ENCODE results near the gene MCM5.
"Not testable (repeated sequence)": the region's sequence is repeated elsewhere in the genome, so short reads cannot be mapped to it uniquely, and the experiment has no call there.

The MCM5 gene

DNA sequence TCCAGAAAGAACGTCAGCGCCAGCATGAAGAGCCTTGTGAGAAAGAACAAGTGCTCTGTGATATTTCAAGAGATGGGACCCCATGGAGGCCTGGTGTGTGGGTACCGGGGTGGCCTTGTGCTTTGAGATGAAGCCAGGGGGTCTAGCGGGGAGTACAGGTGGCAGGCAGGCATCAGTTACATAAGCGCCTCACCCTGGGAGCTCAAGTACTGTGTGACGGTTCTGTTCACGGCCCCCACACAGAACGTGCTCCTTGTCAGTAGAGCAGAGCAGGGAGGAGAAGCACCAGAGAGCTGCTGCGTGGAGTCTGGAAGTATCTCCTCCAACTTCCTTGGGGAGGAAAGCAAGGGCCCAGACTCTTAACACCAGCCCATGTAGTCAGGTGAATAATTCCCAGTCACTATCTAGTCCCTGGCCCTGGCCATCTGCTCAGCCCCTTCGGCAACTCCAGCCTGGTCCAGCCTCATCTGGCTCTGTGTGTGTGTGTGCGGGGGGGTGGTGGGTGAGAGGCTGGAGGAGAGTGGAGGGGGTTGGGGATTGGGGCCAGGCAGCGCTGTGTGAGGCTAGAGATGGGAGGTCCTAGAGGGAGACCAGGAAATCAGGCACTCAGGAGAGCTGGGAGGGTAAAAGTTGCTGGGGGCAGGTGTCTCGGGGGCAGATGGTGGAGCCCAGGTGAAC lies 32.4 kb downstream of the MCM5 start:
- no peak for DNase-seq (ENCODE audit: low spot score)

DNA sequence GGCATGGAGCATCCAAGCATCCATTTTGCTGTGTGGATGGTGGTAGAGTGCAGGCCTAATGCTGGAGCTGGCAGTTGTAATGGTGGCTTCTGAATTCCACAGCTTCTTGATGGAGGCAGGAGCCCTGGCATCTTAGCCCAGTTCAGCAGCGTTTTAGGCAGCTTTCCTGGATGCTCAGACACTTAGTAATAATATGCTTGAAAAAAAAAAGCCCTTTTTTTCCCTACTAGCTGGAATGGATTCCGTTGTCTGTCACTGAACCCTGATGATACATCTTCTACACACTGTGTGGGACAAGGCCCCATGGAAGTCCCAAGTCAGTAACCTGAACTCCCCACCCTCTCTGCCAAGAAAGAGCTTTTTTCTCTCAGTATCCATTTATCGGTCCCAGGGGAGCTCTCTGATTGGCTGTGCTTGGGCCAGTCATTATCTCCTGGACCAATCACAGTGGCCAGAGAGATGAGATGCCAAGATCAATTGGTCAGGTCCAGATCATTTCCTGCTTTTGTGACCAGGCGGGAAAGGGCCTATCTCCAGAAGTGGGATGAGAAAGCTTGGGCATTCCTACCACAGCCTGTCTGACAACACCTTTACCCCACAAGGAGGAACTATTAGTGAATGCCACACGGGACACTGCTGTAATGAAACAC lies 34.2 kb downstream of the MCM5 start:
- DNase-seq (ENCODE audit: low spot score): no peak

GRCh38 chr22:35435201-35435740 lies 35.3 kb downstream of the MCM5 start:
- DNase-seq (ENCODE audit: low spot score): no peak

DNA sequence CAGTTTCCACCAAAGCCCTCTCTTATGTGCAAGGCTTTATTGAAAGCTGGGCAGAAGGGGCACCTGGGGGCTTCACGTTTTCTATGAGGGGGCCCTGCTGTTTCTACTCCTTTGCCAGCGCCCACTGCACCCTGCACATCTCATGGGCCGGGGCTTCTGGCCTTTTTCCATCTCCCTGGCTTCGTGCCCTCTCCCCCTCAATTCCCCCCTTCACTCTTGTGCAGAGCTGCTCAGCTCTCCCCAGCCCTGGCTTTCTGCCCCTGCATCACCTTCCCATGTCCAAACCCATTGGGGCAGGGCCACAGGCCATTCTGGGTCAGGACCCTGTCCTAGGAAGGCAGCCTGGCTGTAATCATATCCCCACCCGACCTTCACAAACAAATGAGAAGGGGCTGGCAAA lies 36.5 kb downstream of the MCM5 start:
- no peak for DNase-seq (ENCODE audit: low spot score)

DNA sequence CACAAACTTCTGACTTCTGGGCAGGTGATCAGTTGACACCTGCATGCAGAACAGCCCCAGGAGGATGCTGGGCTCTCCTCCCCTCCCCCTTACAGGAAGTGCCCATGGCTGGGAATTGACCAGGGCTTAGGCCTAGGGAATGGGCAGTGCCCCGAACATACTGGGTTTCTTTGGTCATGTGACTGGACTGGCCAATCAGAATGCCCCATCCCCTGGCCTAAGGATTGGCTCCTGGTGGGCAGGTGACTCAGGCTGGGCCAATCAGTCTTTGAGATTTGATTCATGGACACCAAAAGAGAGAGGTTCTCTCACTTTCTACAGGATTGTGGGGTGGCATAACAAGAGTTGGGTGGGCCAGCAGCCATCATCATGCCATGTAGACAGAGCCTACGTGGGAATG lies 37.1 kb downstream of the MCM5 start:
- no peak for DNase-seq (ENCODE audit: low spot score)

- not testable (repeated sequence) for DNase-seq (ENCODE audit: low spot score)
Measured at GRCh38 chr22:35438673-35439364, 38.9 kb downstream of the MCM5 start.

GRCh38 chr22:35439365-35439717 lies 39.4 kb downstream of the MCM5 start:
- no peak for DNase-seq (ENCODE audit: low spot score)

DNA sequence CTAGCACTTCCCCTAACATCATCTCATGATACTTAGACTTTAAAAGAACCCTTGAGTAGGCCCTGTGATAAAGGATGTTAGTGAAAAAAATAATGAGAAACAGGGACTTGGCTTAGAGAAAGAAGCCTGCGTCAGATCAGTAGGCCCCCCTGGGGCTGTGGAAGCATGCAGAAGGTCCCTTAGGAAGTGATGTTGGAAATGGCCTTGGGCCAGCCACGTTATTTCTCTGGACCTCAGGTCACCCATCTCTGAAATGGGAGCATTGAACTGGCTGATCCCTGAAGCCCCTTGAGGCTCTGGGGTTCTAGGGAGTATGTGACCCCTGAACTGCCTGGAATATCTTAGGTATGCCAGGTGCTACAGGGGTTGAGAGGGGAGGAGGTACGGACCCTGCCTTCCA lies 40.2 kb downstream of the MCM5 start:
- no peak for DNase-seq (ENCODE audit: low spot score)

- no peak for DNase-seq (ENCODE audit: low spot score)
Measured at GRCh38 chr22:35441489-35442100, 41.7 kb downstream of the MCM5 start.

GRCh38 chr22:35442471-35442870 lies 42.5 kb downstream of the MCM5 start:
- DNase-seq (ENCODE audit: low spot score): no peak

DNA sequence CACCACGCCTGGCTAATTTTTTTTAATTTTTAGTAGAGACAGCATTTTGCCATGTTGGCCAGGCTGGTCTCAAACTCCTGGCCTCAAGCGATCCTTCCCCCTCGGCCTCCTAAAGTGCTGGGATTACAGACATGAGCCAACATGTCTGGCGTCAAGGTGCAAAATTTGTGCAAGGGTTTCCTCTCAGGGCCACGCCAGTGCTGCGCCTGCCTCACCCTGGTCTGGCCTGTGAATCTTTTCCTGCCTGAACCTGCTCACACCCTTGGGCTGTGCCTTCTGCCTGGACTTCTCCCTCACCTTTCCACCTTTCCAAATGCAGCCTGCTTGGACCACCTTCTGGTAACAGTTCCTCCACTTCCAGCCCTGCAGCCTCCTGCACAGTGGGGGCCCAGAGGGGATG lies 43.4 kb downstream of the MCM5 start:
- no peak for DNase-seq (ENCODE audit: low spot score)

- no peak for DNase-seq (ENCODE audit: low spot score)
Measured at GRCh38 chr22:35443790-35444684, 44.1 kb downstream of the MCM5 start.

DNA sequence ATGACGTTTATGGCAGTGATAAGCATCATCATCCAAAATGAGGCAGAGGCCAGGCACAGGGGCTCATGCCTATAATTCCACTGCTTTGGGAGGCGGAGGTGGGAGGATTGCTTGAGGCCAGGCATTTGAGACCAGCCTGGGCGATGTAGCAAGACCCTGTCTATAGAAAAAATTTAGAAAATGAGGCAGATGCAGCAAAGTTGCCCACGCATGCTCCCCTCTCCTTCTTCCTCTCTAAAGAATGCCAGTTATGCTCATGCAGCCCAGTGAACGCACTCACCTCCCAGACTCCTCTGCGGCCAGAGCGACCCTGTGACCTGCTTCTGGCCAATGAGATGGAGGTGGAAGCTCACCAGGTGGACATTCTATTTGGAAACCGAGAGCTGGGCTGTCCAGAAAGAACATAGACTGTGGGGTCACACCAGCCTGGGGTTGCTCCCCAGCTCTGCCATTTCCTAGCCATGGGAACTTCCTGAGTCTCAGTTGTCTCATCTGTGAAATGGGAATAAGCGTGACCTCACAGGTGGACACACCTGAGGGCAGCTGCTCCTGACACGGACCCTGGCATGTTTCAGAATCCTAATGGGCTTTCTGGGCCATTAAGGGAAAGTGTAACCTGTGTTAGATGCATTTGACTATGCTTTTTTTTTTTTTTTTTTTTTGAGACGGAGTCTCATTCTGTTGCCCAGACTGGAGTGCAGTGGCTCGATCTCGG lies 44.9 kb downstream of the MCM5 start:
- no peak for DNase-seq (ENCODE audit: low spot score)

- DNase-seq (ENCODE audit: low spot score): no peak
Measured at GRCh38 chr22:35445933-35446332, 46.0 kb downstream of the MCM5 start.

- no peak for DNase-seq (ENCODE audit: low spot score)
Measured at GRCh38 chr22:35446365-35446764, 46.4 kb downstream of the MCM5 start.

- DNase-seq (ENCODE audit: low spot score): no peak
Measured at GRCh38 chr22:35448523-35448922, 48.6 kb downstream of the MCM5 start.

- DNase-seq (ENCODE audit: low spot score): no peak
Measured at GRCh38 chr22:35449829-35450689, 50.1 kb downstream of the MCM5 start.

GRCh38 chr22:35450824-35451569 lies 51.1 kb downstream of the MCM5 start:
- DNase-seq (ENCODE audit: low spot score): no peak

DNA sequence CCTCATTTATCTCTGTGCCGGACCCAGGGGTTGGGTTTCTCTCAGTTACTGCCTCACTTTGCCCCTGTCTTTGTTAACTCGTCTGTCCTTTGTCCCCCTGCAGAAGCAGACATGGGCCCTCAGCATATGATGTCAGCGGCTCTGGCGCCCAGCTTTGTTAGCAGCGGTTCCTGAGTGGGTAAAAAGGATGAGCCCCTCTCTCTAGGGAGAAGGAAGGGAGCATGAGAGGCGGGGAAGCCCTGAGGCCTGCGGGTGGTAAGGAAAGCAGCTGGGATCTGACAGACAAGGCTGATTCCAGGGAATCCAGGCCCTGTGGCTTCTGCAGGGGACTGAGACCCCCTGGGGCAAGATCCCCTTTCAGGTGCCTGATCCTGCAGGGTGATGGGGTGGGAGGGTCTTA lies 51.7 kb downstream of the MCM5 start:
- DNase-seq (ENCODE audit: low spot score): no peak
